HG03520 (cell line): ENCODE measurements around the gene CNGA1.
"Not testable (repeated sequence)": the region's sequence is repeated elsewhere in the genome, so short reads cannot be mapped to it uniquely, and the experiment has no call there.

Source experiments
- ATAC-seq: cut with Tn5 transposase; IDR thresholded peaks from one replicate; pipeline ENCODE4 v1.9.1; 2021; ENCODE audit warnings: mild to moderate bottlenecking, moderate library complexity; ENCODE audit not compliant: unreplicated experiment

The CNGA1 gene

GRCh38 chr4:48031802-48032525 is 15.5 kb upstream of the CNGA1 start:
- ATAC-seq, result no peak

GRCh38 chr4:48030470-48030869 is 14.0 kb upstream of the CNGA1 start:
- no peak for ATAC-seq

- peak; percentile 43 for ATAC-seq
Measured at GRCh38 chr4:48028696-48029095, 12.2 kb upstream of the CNGA1 start.

- ATAC-seq, result peak; percentile 78
Measured at GRCh38 chr4:48027653-48028052, 11.2 kb upstream of the CNGA1 start.

- ATAC-seq, result no peak
Measured at GRCh38 chr4:48025005-48025404, 8.5 kb upstream of the CNGA1 start.

- no peak for ATAC-seq
Measured at GRCh38 chr4:48024522-48024921, 8.0 kb upstream of the CNGA1 start.

GRCh38 chr4:48022192-48022799 is 5.8 kb upstream of the CNGA1 start:
- no peak for ATAC-seq

GRCh38 chr4:48021100-48021499 is 4.6 kb upstream of the CNGA1 start:
- no peak for ATAC-seq

GRCh38 chr4:48018112-48018511 is 1.6 kb upstream of the CNGA1 start:
- ATAC-seq, result no peak

- ATAC-seq, result no peak
Measured at GRCh38 chr4:48017108-48017571, 659 bp upstream of the CNGA1 start.

GRCh38 chr4:48015678-48016077 is 803 bp downstream of the CNGA1 start:
- ATAC-seq, result no peak

- ATAC-seq, result no peak
Measured at GRCh38 chr4:48015216-48015615, 1.3 kb downstream of the CNGA1 start.

- no peak for ATAC-seq
Measured at GRCh38 chr4:48012824-48013223, 3.7 kb downstream of the CNGA1 start.

GRCh38 chr4:48011722-48012121 is 4.8 kb downstream of the CNGA1 start:
- ATAC-seq, result no peak

GRCh38 chr4:48010906-48011305 is 5.6 kb downstream of the CNGA1 start:
- ATAC-seq, result not testable (repeated sequence)

GRCh38 chr4:48008021-48008596 is 8.4 kb downstream of the CNGA1 start:
- no peak for ATAC-seq

- ATAC-seq, result no peak
Measured at GRCh38 chr4:48005781-48006180, 10.7 kb downstream of the CNGA1 start.

- ATAC-seq, result not testable (repeated sequence)
Measured at GRCh38 chr4:48003568-48003967, 12.9 kb downstream of the CNGA1 start.

GRCh38 chr4:48002267-48002666 is 14.2 kb downstream of the CNGA1 start:
- ATAC-seq, result no peak

GRCh38 chr4:47996021-47996420 is 20.5 kb downstream of the CNGA1 start:
- ATAC-seq, result no peak

GRCh38 chr4:47992475-47992874 is 24.0 kb downstream of the CNGA1 start:
- ATAC-seq, result not testable (repeated sequence)

- no peak for ATAC-seq
Measured at GRCh38 chr4:47990145-47990544, 26.3 kb downstream of the CNGA1 start.
